H1 (cell line): Measurements from ENCODE around the gene HELZ2. TPM values are rescaled to one million over a fixed set of nuclear protein-coding genes. Genes with fewer than 3 reads are reported as not detected.

Source experiments
- CTCF ChIA-PET: fragments of 300-600 bp; sonication (Branson Sonifier 250); formaldehyde crosslinking; loops from one replicate; lab custom pipeline; 2021; ENCODE audit not compliant: partially characterized antibody; lab: Charles Lee
- POLR2A ChIA-PET: fragments of 300-600 bp; sonication (Branson Sonifier 250); formaldehyde crosslinking; loops from one replicate; lab custom pipeline; 2021; ENCODE audit warnings: inconsistent platforms; ENCODE audit not compliant: partially characterized antibody; lab: Charles Lee
- DNase-seq, 2 experiments: peaks; one replicate each; pipeline versions ENCODE4 v3.0.0 to v3.0.0-alpha.2; 2010 to 2022; ENCODE audit warnings: low spot score in 2 of 2, low read depth in 1 of 2, mixed read lengths in 1 of 2
- FAIRE-seq: peaks from 2 replicates; lab custom pipeline; 2011; peaks lifted over from hg19 to GRCh38; lab: Jason Lieb, UNC
- H2AFZ ChIP-seq: 2 replicates; pipeline ENCODE4 v1.8.1; 2012; ENCODE audit warnings: low read length, inconsistent platforms
- H2AK5ac ChIP-seq: 2 replicates; pipeline ENCODE4 v1.6.1; 2013; ENCODE audit warnings: low read depth, low read length
- H2BK120ac ChIP-seq: replicated peaks from 2 replicates; pipeline ENCODE3; 2013; ENCODE audit warnings: low read depth, low read length, inconsistent platforms
- H2BK12ac ChIP-seq: 2 replicates; pipeline ENCODE4 v1.6.1; 2013; ENCODE audit warnings: low read depth, low read length
- H2BK15ac ChIP-seq: 2 replicates; pipeline ENCODE4 v1.6.1; 2013; ENCODE audit warnings: low read length
- H2BK20ac ChIP-seq: 2 replicates; pipeline ENCODE4 v1.6.1; 2013; ENCODE audit warnings: low read length
- H2BK5ac ChIP-seq: 2 replicates; pipeline ENCODE4 v1.6.1; 2013; ENCODE audit warnings: low read depth, low read length
- H3K14ac ChIP-seq: 2 replicates; pipeline ENCODE4 v1.6.1; 2013; ENCODE audit warnings: inconsistent platforms; ENCODE audit not compliant: insufficient read length
- H3K18ac ChIP-seq: 2 replicates; pipeline ENCODE4 v1.6.1; 2013; ENCODE audit warnings: low read length; ENCODE audit errors: extremely low read depth
- H3K23ac ChIP-seq: 2 replicates; pipeline ENCODE4 v1.6.1; 2013; ENCODE audit warnings: inconsistent platforms; ENCODE audit not compliant: insufficient read length
- H3K23me2 ChIP-seq: 2 replicates; pipeline ENCODE4 v1.6.1; 2013; ENCODE audit warnings: low read depth, low read length
- H3K27ac ChIP-seq: 2 replicates; pipeline ENCODE4 v1.6.1; 2011; ENCODE audit warnings: low read depth, low read length, inconsistent platforms
- H3K27me3 ChIP-seq, 4 experiments: replicated peaks in 1 of 4; 1 replicate in 1 of 4; 2 replicates in 3 of 4; pipeline versions ENCODE4 v1.6.1 to v1.8.1; 2011 to 2013; ENCODE audit warnings: low read length in 3 of 4, mild to moderate bottlenecking in 3 of 4, inconsistent platforms in 2 of 4, mixed read lengths in 2 of 4, moderate library complexity in 1 of 4; ENCODE audit not compliant: control insufficient read depth in 3 of 4, insufficient read depth in 3 of 4; ENCODE audit errors: extremely low read depth in 1 of 4
- H3K36me3 ChIP-seq, 4 experiments: 2 replicates each; pipeline versions ENCODE4 v1.6.1 to v1.8.1; 2011 to 2013; ENCODE audit warnings: mild to moderate bottlenecking in 4 of 4, low read length in 3 of 4, moderate library complexity in 2 of 4, control low read depth in 1 of 4, inconsistent platforms in 1 of 4; ENCODE audit not compliant: insufficient read depth in 4 of 4, control insufficient read depth in 2 of 4
- H3K4ac ChIP-seq: replicated peaks from 2 replicates; pipeline ENCODE3; 2013; ENCODE audit warnings: low read length, low read depth, mixed read lengths, inconsistent platforms; ENCODE audit not compliant: insufficient read length
- H3K4me1 ChIP-seq, 4 experiments: replicated peaks in 1 of 4; 1 replicate in 1 of 4; 2 replicates in 3 of 4; pipeline versions ENCODE4 v1.6.1 to v1.8.1; 2011 to 2013; ENCODE audit warnings: low read length in 3 of 4, inconsistent platforms in 2 of 4, mixed read lengths in 1 of 4; ENCODE audit not compliant: insufficient read depth in 4 of 4, control insufficient read depth in 3 of 4
- H3K4me2 ChIP-seq, 2 experiments: 2 replicates each; pipeline versions ENCODE4 v1.6.1 to v1.8.1; 2011 to 2013; ENCODE audit warnings: low read depth in 2 of 2, low read length in 2 of 2, control low read depth in 1 of 2, inconsistent platforms in 1 of 2, mild to moderate bottlenecking in 1 of 2; ENCODE audit not compliant: insufficient read depth in 1 of 2
- H3K4me3 ChIP-seq, 4 experiments: fragments of 200-600, 300-600 bp in 1 of 4; sonication (generic), shearing (Covaris generic), sonication (Bioruptor Twin) in 1 of 4; 2 replicates each; pipeline versions ENCODE4 v1.5.1 to v1.8.1; 2011 to 2016; ENCODE audit warnings: low read length in 4 of 4, low read depth in 3 of 4, control low read depth in 2 of 4, inconsistent platforms in 2 of 4, mild to moderate bottlenecking in 2 of 4, mixed read lengths in 1 of 4, moderate library complexity in 1 of 4; ENCODE audit not compliant: insufficient read depth in 2 of 4; ENCODE audit errors: extremely low read depth in 1 of 4
- H3K56ac ChIP-seq: replicated peaks from 2 replicates; pipeline ENCODE3; 2013; ENCODE audit warnings: low read depth, mild to moderate bottlenecking, mixed read lengths, low read length, inconsistent platforms; ENCODE audit not compliant: insufficient read length
- H3K79me1 ChIP-seq: 2 replicates; pipeline ENCODE4 v1.6.1; 2013; ENCODE audit warnings: low read depth, low read length, control low read depth
- H3K79me2 ChIP-seq, 2 experiments: 2 replicates each; pipeline versions ENCODE4 v1.6.1 to v1.8.1; 2012 to 2013; ENCODE audit warnings: low read length in 2 of 2, mild to moderate bottlenecking in 2 of 2, inconsistent platforms in 1 of 2; ENCODE audit not compliant: insufficient read depth in 2 of 2, control insufficient read depth in 1 of 2
- H3K9ac ChIP-seq, 4 experiments: replicated peaks in 1 of 4; 1 replicate in 1 of 4; 2 replicates in 3 of 4; pipeline versions ENCODE4 v1.6.1 to v1.8.1; 2011 to 2013; ENCODE audit warnings: low read depth in 3 of 4, low read length in 3 of 4, control low read depth in 2 of 4, mild to moderate bottlenecking in 2 of 4, moderate library complexity in 2 of 4, inconsistent platforms in 1 of 4; ENCODE audit errors: extremely low read depth in 1 of 4
- H3K9me3 ChIP-seq, 2 experiments: 2 replicates each; pipeline versions ENCODE4 v1.6.1 to v1.8.1; 2012 to 2013; ENCODE audit warnings: mild to moderate bottlenecking in 2 of 2, moderate library complexity in 2 of 2, control low read depth in 1 of 2, inconsistent platforms in 1 of 2, low read depth in 1 of 2, low read length in 1 of 2, mixed read lengths in 1 of 2; ENCODE audit not compliant: insufficient read depth in 2 of 2
- H4K20me1 ChIP-seq, 2 experiments: replicated peaks in 1 of 2; 2 replicates each; pipeline versions ENCODE3 to v1.8.1; 2011 to 2013; ENCODE audit warnings: inconsistent platforms in 2 of 2, low read length in 2 of 2, mild to moderate bottlenecking in 1 of 2; ENCODE audit not compliant: insufficient read depth in 2 of 2, control insufficient read depth in 1 of 2
- H4K5ac ChIP-seq: 2 replicates; pipeline ENCODE4 v1.6.1; 2013; ENCODE audit warnings: low read length, low read depth, mixed read lengths, inconsistent platforms; ENCODE audit not compliant: insufficient read length
- H4K8ac ChIP-seq: 2 replicates; pipeline ENCODE4 v1.8.0; 2013; ENCODE audit warnings: mild to moderate bottlenecking, moderate library complexity, low read length, inconsistent platforms; ENCODE audit not compliant: insufficient read depth; ENCODE audit errors: extremely low read depth
- H4K91ac ChIP-seq: replicated peaks from 2 replicates; pipeline ENCODE3; 2013; ENCODE audit warnings: low read length, mixed read lengths, inconsistent platforms; ENCODE audit not compliant: insufficient read length
- CBX5 ChIP-seq: fragments of 300-800, 300-1000 bp; sonication (generic); IDR thresholded peaks from 2 replicates; pipeline ENCODE4 v1.7.1; 2016; ENCODE audit warnings: antibody characterized with exemption, low read length, low read depth
- CBX8 ChIP-seq: fragments of 300-800, 300-1000 bp; sonication (generic); IDR thresholded peaks from 2 replicates; pipeline ENCODE4 v1.7.1; 2016; ENCODE audit warnings: low read depth, low read length, borderline replicate concordance
- RBBP5 ChIP-seq: IDR thresholded peaks from 2 replicates; pipeline ENCODE4 v1.7.1; 2012; ENCODE audit warnings: low read depth, mild to moderate bottlenecking, inconsistent platforms, low read length, moderate library complexity, borderline replicate concordance
- RFX5 ChIP-seq: IDR thresholded peaks from 2 replicates; pipeline ENCODE4 v1.6.1; 2011; ENCODE audit warnings: low read depth, low read length, improper control_type of control experiment, borderline replicate concordance
- SP1 ChIP-seq: IDR thresholded peaks from 2 replicates; pipeline ENCODE4 v1.6.1; 2011; ENCODE audit warnings: low read depth, low read length
- SP2 ChIP-seq: IDR thresholded peaks from 2 replicates; pipeline ENCODE4 v1.6.1; 2012; ENCODE audit warnings: mild to moderate bottlenecking, low read length, inconsistent platforms
- TEAD4 ChIP-seq: IDR thresholded peaks from 2 replicates; pipeline ENCODE4 v1.6.1; 2012; ENCODE audit warnings: low read depth, low read length, inconsistent platforms, mixed read lengths
- WGBS, 2 experiments: shearing (Covaris generic) in 1 of 2; methylation state at CpG; one replicate each; pipeline versions ENCODE4 v1.1.6 to v1.1.7; 2013 to 2015; ENCODE audit warnings: low lambda C conversion rate in 2 of 2, mixed read lengths in 2 of 2, inconsistent platforms in 1 of 2, low coverage in 1 of 2, missing lambda C conversion rate in 1 of 2; ENCODE audit not compliant: insufficient replicate concordance in 2 of 2, insufficient coverage in 1 of 2, insufficient read length in 1 of 2; ENCODE audit errors: extremely low coverage in 1 of 2, missing lambda C conversion rate in 1 of 2; 5-methylcytosine and 5-hydroxymethylcytosine counted together
- polyA plus RNA-seq, 7 experiments: library from polyadenylated mRNA; depleted of rRNA in 3 of 7; stranded (reverse) in 5 of 7; unstranded in 2 of 7; fragments of >200 nt in 5 of 7; fragments of 200-250 nt in 2 of 7; gene quantifications; 1 replicate in 5 of 7; 2 replicates in 1 of 7; 4 replicates in 1 of 7; pipeline versions ENCODE4 v1.2.1 to v1.2.3, GENCODE V29; 2011 to 2013; ENCODE audit warnings: missing spikeins in 2 of 7, mixed read lengths in 2 of 7
- total RNA-seq: library from RNA; stranded (reverse); fragmentation: NEBNext Ultra II Directional; extraction: Animal tissue kit (Norgen Biotek cat#: 25700); gene quantifications from 2 replicates; pipeline ENCODE4 v1.2.1, GENCODE V29; 2021

The HELZ2 gene
- total and polyA plus RNA-seq, 2 of the 8 experiments (the other 6 are each of a cell fraction or from before 2014, with no cell fraction given): 7.9 to 17.5 TPM

DNA sequence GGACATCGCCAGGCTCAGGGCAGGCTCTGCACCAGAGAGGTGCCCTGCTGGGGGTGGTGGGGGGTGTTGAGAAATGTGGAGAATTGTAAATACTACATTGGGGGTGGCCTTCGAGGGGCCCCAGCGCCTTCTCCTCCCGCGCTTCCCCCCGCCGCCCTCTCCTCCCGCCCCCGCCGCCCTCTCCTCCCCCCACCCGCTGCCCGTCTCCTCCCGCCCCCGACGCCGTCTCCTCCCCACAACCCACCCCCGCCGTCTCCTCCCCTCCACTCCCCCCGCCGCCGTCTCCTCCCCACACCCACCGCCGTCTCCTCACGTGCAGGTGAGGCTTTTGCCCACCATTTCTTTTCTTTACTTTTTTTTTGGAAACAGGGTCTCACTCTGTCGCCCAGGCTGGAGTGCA lies 25.0 kb downstream of the HELZ2 start:
- Histone ChIP-seq H3K23ac (no peak overlapping the region), H3K56ac (no peak overlapping the region), H2BK20ac (no peak overlapping the region), H3K18ac (0 out of 2 replicates have a peak overlapping the region, but pooled peaks have one; percentile 71), H3K14ac (no peak overlapping the region), H4K8ac (no peak overlapping the region), H3K9ac (no peak overlapping the region), H3K23me2 (no peaks in the 10 kb centered on the region; the same call in 1 of the 2 replicates), H4K91ac (no peak overlapping the region), H2BK15ac (no peak overlapping the region), H2AFZ (no peak overlapping the region), H3K9me3 (no peaks in the 10 kb centered on the region), H2AK5ac (no peak overlapping the region), H4K20me1 (no peaks in the 10 kb centered on the region), H3K4me2 (no peak overlapping the region), H3K27me3 (no peaks in the 10 kb centered on the region), H2BK5ac (peak overlapping the region; percentile 78; the same call in 1 of the 2 replicates), H4K5ac (no peak overlapping the region), H3K4me1 (peaks cover 0 to 30% (median 14%) of the 10 kb centered on the region in 4 experiments; a peak in 6 of 7 replicates), H2BK12ac (0 out of 2 replicates have a peak overlapping the region, but pooled peaks have one; percentile 68), H3K79me1 (no peaks in the 10 kb centered on the region), H2BK120ac (no peak overlapping the region), H3K4me3 (no peak overlapping the region), H3K36me3 (no peaks in the 10 kb centered on the region), H3K27ac (no peak overlapping the region), H3K79me2 (no peaks in the 10 kb centered on the region), H3K4ac (no peak overlapping the region)
- no peak for TF ChIP-seq SP1
- TF ChIP-seq TEAD4: no peak
- no peak for TF ChIP-seq RBBP5
- TF ChIP-seq SP2: no peak
- TF ChIP-seq CBX5: no peak
- no peak for TF ChIP-seq CBX8
- TF ChIP-seq RFX5: no peak
- CTCF ChIA-PET: interaction anchor here (1.3 kb wide), 1 partner anchor 27 kb away, joined by 5 read pairs; no protein-coding TSS in a partner anchor
- WGBS, 2 experiments: 65% methylated on average over 3 of the region's 25 CpGs; no CpG with 5 or more reads in 1 of the 2 experiments
- POLR2A ChIA-PET: interaction anchor here (2.3 kb wide), 1 partner anchor 28 kb away, joined by 10 read pairs; the partner anchor contains the start of gene PPDPF
- DNase-seq (no peak), FAIRE-seq (no peak)
